IMR-90 (cell line): Measurements from ENCODE around the gene ZNF614. TPM values are rescaled to one million over a fixed set of nuclear protein-coding genes. Genes with fewer than 3 reads are reported as not detected.

ENCODE experiments used
- ATAC-seq: fragments of 200-7000 bp; cut with Tn5 transposase; 2 replicates; pipeline ENCODE4 v1.9.1; 2020; ENCODE audit warnings: low read depth, mild to moderate bottlenecking, moderate library complexity
- BruUV-seq: library from RNA; stranded (reverse); fragments of 400-500 nt; replicated peaks from 2 replicates; lab custom pipeline; 2021; lab: Mats Ljungman, UMichigan
- CTCF ChIA-PET: fragments of 300-600 bp; formaldehyde crosslinking; extraction: SDS; loops from one replicate; lab custom pipeline; 2021; ENCODE audit warnings: antibody characterized with exemption; lab: Yijun Ruan, JAX
- POLR2A ChIA-PET: fragments of 300-600 bp; sonication (Branson Sonifier 250); formaldehyde crosslinking; loops from one replicate; lab custom pipeline; 2022; ENCODE audit warnings: antibody characterized with exemption; ENCODE audit not compliant: unreplicated experiment; lab: Charles Lee
- DNase-seq: peaks from one replicate; pipeline ENCODE4 v3.0.0; 2013
- H2AFZ ChIP-seq: replicated peaks from 2 replicates; pipeline ENCODE3; 2013; ENCODE audit warnings: low read length, mild to moderate bottlenecking; ENCODE audit not compliant: poor library complexity
- H2AK5ac ChIP-seq: 2 replicates; pipeline ENCODE4 v1.6.1; 2013; ENCODE audit warnings: low read depth, low read length, inconsistent platforms
- H2AK9ac ChIP-seq: replicated peaks from 2 replicates; pipeline ENCODE3; 2013; ENCODE audit warnings: mild to moderate bottlenecking, low read depth, low read length, moderate library complexity; ENCODE audit not compliant: poor library complexity
- H2BK120ac ChIP-seq: 2 replicates; pipeline ENCODE4 v1.6.1; 2013; ENCODE audit warnings: low read depth, low read length, inconsistent platforms
- H2BK15ac ChIP-seq: 3 replicates; pipeline ENCODE4 v1.6.1; 2013; ENCODE audit warnings: low read depth, low read length, inconsistent platforms
- H2BK20ac ChIP-seq: 2 replicates; pipeline ENCODE4 v1.6.1; 2013; ENCODE audit warnings: low read depth, mild to moderate bottlenecking, inconsistent platforms, low read length, moderate library complexity
- H2BK5ac ChIP-seq: 2 replicates; pipeline ENCODE4 v1.6.1; 2013; ENCODE audit warnings: mild to moderate bottlenecking, low read depth, low read length, inconsistent platforms; ENCODE audit not compliant: poor library complexity, severe bottlenecking
- H3K14ac ChIP-seq: replicated peaks from 2 replicates; pipeline ENCODE4 v1.6.1; 2013; ENCODE audit warnings: low read depth, low read length, inconsistent platforms
- H3K18ac ChIP-seq: 2 replicates; pipeline ENCODE4 v1.6.1; 2013; ENCODE audit warnings: low read depth, low read length, control low read depth
- H3K23ac ChIP-seq: 2 replicates; pipeline ENCODE4 v1.6.1; 2013; ENCODE audit warnings: low read depth, low read length, inconsistent platforms
- H3K27ac ChIP-seq: 2 replicates; pipeline ENCODE4 v1.5.1; 2013; ENCODE audit warnings: mild to moderate bottlenecking, control low read depth, low read length; ENCODE audit not compliant: insufficient read depth
- H3K27me3 ChIP-seq: 2 replicates; pipeline ENCODE4 v1.6.1; 2013; ENCODE audit warnings: low read length; ENCODE audit not compliant: control insufficient read depth, insufficient read depth
- H3K36me3 ChIP-seq: 2 replicates; pipeline ENCODE4 v1.6.1; 2013; ENCODE audit warnings: low read length, mixed read lengths; ENCODE audit not compliant: control insufficient read depth, insufficient read depth
- H3K4ac ChIP-seq: 2 replicates; pipeline ENCODE4 v1.6.1; 2013; ENCODE audit warnings: low read depth, low read length, inconsistent platforms
- H3K4me1 ChIP-seq: 2 replicates; pipeline ENCODE4 v1.6.1; 2013; ENCODE audit warnings: low read length, mixed read lengths; ENCODE audit not compliant: control insufficient read depth, insufficient read depth
- H3K4me2 ChIP-seq: 2 replicates; pipeline ENCODE4 v1.6.1; 2013; ENCODE audit warnings: low read depth, mild to moderate bottlenecking, control low read depth, low read length, moderate library complexity
- H3K4me3 ChIP-seq: 2 replicates; pipeline ENCODE4 v1.5.1; 2013; ENCODE audit warnings: low read depth, mild to moderate bottlenecking, control low read depth, low read length, moderate library complexity; ENCODE audit not compliant: insufficient read depth
- H3K56ac ChIP-seq: 2 replicates; pipeline ENCODE4 v1.6.1; 2013; ENCODE audit warnings: low read length, inconsistent platforms; ENCODE audit not compliant: insufficient read depth; ENCODE audit errors: extremely low read depth
- H3K79me1 ChIP-seq, 2 experiments: 2 replicates each; pipeline ENCODE4 v1.6.1; 2013; ENCODE audit warnings: low read length in 2 of 2, inconsistent platforms in 1 of 2, low read depth in 1 of 2
- H3K9ac ChIP-seq: 2 replicates; pipeline ENCODE4 v1.6.1; 2013; ENCODE audit warnings: low read depth, low read length, control low read depth
- H3K9me1 ChIP-seq: 2 replicates; pipeline ENCODE4 v1.6.1; 2013; ENCODE audit warnings: low read length, inconsistent platforms; ENCODE audit not compliant: insufficient read depth
- H3K9me3 ChIP-seq: 2 replicates; pipeline ENCODE4 v1.6.1; 2013; ENCODE audit warnings: low read length; ENCODE audit not compliant: control insufficient read depth, insufficient read depth
- H4K20me1 ChIP-seq: 2 replicates; pipeline ENCODE4 v1.6.1; 2013; ENCODE audit warnings: low read length, inconsistent platforms; ENCODE audit not compliant: insufficient read depth
- H4K5ac ChIP-seq: 2 replicates; pipeline ENCODE4 v1.6.1; 2013; ENCODE audit warnings: mild to moderate bottlenecking, low read depth, low read length, control low read depth
- H4K8ac ChIP-seq, 2 experiments: 2 replicates each; pipeline ENCODE4 v1.6.1; 2013; ENCODE audit warnings: low read depth in 2 of 2, low read length in 2 of 2, control low read depth in 1 of 2, inconsistent platforms in 1 of 2
- H4K91ac ChIP-seq: 2 replicates; pipeline ENCODE4 v1.6.1; 2013; ENCODE audit warnings: low read depth, low read length, inconsistent platforms; ENCODE audit not compliant: insufficient read depth
- NFE2L2 ChIP-seq: fragments of 150-350 bp; IDR thresholded peaks from 2 replicates; pipeline ENCODE4 v1.6.1; 2016; ENCODE audit warnings: low read depth, mild to moderate bottlenecking, low read length
- RCOR1 ChIP-seq: IDR thresholded peaks from 2 replicates; pipeline ENCODE4 v1.6.1; 2012; ENCODE audit warnings: mild to moderate bottlenecking, low read length, improper control_type of control experiment; ENCODE audit not compliant: insufficient replicate concordance
- WGBS, 2 experiments: methylation state at CpG; one replicate each; pipeline versions ENCODE4 v1.1.5 to v1.1.7; 2013; ENCODE audit warnings: missing lambda C conversion rate in 2 of 2; ENCODE audit not compliant: insufficient read length in 1 of 2; ENCODE audit errors: extremely low coverage in 2 of 2; 5-methylcytosine and 5-hydroxymethylcytosine counted together
- dilution Hi-C: fragments of 300-500 bp; cut with HindIII; formaldehyde crosslinking; loops from one replicate; pipeline ENCODE4 v1.14.3; 2018; ENCODE audit warnings: low sequenced_read_pairs; ENCODE audit not compliant: unreplicated experiment
- in situ Hi-C: fragments of 300-500 bp; cut with MboI; formaldehyde crosslinking; loops from 3 replicates; pipeline ENCODE4 v1.14.3; 2019; ENCODE audit warnings: low sequenced_read_pairs, inconsistent platforms, mixed read lengths
- intact Hi-C: fragments of 100-400 bp; cut with micrococcal nuclease; formaldehyde crosslinking; loops from 2 replicates; pipeline ENCODE4 v1.10.0; 2022
- polyA plus RNA-seq, 3 experiments: library from polyadenylated mRNA; depleted of rRNA; stranded (reverse); fragments of >200 nt; gene quantifications; 2 replicates each; pipeline ENCODE4 v1.2.3, GENCODE V29; 2012; ENCODE audit warnings: low replicate concordance in 1 of 3
- total RNA-seq: library from RNA; depleted of rRNA; stranded (reverse); fragments of >200 nt; gene quantifications from 2 replicates; pipeline ENCODE4 v1.2.3, GENCODE V29; 2012

The ZNF614 gene
- total and polyA plus RNA-seq, 2 of the 4 experiments (the other 2 are of a cell fraction), result 3.4 to 12.4 TPM

- Histone ChIP-seq H2BK5ac (no peak overlapping the region), H2AFZ (no peak overlapping the region), H3K9me1 (no peaks in the 10 kb centered on the region), H4K91ac (no peak overlapping the region), H3K4me3 (no peak overlapping the region), H3K27ac (no peak overlapping the region), H4K5ac (no peak overlapping the region), H3K23ac (no peak overlapping the region), H4K20me1 (no peaks in the 10 kb centered on the region), H3K4ac (no peak overlapping the region), H4K8ac (no peak overlapping the region), H3K9ac (no peak overlapping the region), H2BK120ac (no peak overlapping the region), H3K18ac (no peak overlapping the region), H3K36me3 (peaks cover 52% of the 10 kb centered on the region), H3K79me1 (peaks cover 2 to 16% of the 10 kb centered on the region in 2 experiments; a peak in 2 of 4 replicates), H2BK20ac (no peak overlapping the region), H3K4me1 (no peaks in the 10 kb centered on the region), H2BK15ac (no peak overlapping the region), H3K14ac (no peak overlapping the region), H2AK9ac (no peak overlapping the region), H3K4me2 (no peak overlapping the region), H3K56ac (no peak overlapping the region), H2AK5ac (no peak overlapping the region), H3K9me3 (peaks cover 76% of the 10 kb centered on the region), H3K27me3 (no peaks in the 10 kb centered on the region)
- no TSS peak for BruUV-seq
- intact Hi-C loops (no loop called here), in situ Hi-C loops (no loop called here), dilution Hi-C loops (no loop called here)
- TF ChIP-seq RCOR1 (no peak), NFE2L2 (no peak)
- 100% methylated on average over 1 of the region's 4 CpGs; no CpG with 5 or more reads in 1 of the 2 experiments for WGBS, 2 experiments
- peak; percentile 13 for DNase-seq
- ChIA-PET CTCF (no interaction called here), POLR2A (no interaction called here)
- ATAC-seq, result no peak
Observed at GRCh38 chr19:51971624-51972023, 56.6 kb downstream of the ZNF614 start.
